ENCODE measurements around the gene SLC30A1.

DNA sequence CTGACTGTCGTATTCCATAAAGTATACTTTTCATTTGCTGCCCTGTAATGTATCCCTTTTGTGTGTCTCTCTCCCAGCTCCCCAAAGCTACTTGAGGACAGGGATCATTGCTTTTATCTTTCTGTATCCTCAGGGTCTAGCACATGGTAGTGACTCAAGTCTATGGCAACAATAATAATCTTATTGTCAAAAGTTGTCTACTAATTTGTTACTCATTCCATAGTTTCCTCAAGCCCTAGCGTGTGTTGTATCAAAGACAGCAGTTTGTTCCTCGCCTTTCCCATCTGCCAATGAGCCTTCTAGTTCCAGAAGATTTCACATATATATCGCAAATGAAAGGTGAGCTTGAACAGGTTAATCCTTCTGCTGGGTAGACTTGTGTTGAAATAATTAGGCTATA, 9.8 kb upstream of the SLC30A1 start:
- TF ChIP-seq POLR2AphosphoS5 (IDR thresholded peaks at IDR 0.05; ENCODE audit: borderline replicate concordance, low read depth, low read length) (no peak), EZH2 (IDR thresholded peaks at IDR 0.05) (no peak)
